GM18861 (cell line): Measurements from ENCODE around the gene FZD7.

Experiments
- ATAC-seq: cut with Tn5 transposase; IDR thresholded peaks from one replicate; pipeline ENCODE4 v1.9.1; 2021; ENCODE audit not compliant: unreplicated experiment

FZD7 gene

DNA sequence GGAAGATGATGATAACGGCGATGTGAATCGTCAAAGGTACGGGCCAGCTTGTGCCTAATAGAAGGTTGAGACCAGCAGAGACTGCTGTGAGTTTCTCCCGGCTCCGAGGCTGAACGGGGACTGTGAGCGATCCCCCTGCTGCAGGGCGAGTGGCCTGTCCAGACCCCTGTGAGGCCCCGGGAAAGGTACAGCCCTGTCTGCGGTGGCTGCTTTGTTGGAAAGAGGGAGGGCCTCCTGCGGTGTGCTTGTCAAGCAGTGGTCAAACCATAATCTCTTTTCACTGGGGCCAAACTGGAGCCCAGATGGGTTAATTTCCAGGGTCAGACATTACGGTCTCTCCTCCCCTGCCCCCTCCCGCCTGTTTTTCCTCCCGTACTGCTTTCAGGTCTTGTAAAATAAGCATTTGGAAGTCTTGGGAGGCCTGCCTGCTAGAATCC, 3.0 kb downstream of the FZD7 start:
- no peak for ATAC-seq

- ATAC-seq: no peak
Observed at GRCh38 chr2:202037086-202037485, 3.4 kb downstream of the FZD7 start.

- ATAC-seq: no peak
Observed at GRCh38 chr2:202038471-202039277, 5.0 kb downstream of the FZD7 start.

DNA sequence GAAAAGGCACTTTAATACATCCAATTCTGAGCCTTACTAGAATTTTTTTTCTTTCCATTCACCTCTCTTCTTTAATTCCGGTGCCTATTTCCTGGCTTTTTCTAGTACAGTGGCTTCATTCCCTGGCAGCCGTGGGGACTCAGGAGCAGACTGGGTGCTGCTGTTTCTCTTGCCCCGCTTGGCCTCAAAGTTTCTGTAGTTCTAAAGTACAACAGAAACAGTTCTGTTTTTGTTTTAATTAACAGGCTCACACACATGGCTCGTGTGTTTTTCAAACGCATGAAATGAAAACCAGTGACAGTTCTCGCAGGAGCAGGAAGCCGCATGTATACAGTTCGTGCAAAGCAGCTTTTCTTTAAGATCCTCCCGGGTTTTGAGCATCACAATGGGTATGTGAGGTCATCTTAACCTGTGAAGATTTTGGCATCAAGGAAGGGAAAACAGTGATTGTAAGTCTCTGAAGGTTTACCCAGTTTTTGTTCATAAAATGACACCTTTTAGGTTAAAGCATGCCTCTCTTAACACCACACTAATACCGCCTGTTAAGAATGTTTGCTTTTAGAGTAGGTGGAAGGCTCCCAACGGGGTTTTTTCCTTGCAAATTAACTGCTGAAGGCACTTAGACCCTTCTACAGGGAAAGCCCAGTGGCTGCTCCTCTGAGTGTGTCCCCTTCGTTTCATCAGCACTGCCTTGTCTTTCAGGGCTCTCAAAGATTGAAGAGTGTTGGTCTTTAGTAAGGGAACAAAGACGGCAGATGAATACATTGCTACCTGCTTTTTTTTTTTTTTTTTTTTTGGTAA, 5.8 kb downstream of the FZD7 start:
- ATAC-seq: no peak

- no peak for ATAC-seq
Observed at GRCh38 chr2:202040079-202040844, 6.6 kb downstream of the FZD7 start.

- ATAC-seq: no peak
Observed at GRCh38 chr2:202042444-202042843, 8.8 kb downstream of the FZD7 start.

GRCh38 chr2:202043475-202043874, 9.8 kb downstream of the FZD7 start:
- ATAC-seq: no peak

- ATAC-seq: no peak
Observed at GRCh38 chr2:202044777-202045176, 11.1 kb downstream of the FZD7 start.

GRCh38 chr2:202046572-202046971, 12.9 kb downstream of the FZD7 start:
- no peak for ATAC-seq

GRCh38 chr2:202049092-202049728, 15.6 kb downstream of the FZD7 start:
- no peak for ATAC-seq

DNA sequence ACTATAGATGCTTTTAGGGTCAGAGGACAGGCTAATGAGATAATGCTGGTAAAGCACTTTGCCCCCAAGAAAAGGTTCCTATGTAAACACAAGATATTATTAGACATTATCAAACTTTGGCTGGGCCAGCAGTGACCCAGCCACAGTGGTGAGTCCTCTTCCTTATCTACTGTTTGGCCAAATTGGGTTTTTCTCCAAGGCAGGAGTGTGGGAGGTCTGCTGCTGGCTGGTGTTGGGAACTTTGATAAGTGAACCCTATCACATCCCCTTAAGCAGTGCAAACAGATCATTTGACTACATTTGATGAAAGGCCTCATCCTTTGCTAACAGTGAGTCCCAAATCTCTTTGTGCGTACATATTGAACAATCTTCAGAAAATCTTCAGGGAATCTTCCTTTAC, 16.2 kb downstream of the FZD7 start:
- ATAC-seq: no peak

DNA sequence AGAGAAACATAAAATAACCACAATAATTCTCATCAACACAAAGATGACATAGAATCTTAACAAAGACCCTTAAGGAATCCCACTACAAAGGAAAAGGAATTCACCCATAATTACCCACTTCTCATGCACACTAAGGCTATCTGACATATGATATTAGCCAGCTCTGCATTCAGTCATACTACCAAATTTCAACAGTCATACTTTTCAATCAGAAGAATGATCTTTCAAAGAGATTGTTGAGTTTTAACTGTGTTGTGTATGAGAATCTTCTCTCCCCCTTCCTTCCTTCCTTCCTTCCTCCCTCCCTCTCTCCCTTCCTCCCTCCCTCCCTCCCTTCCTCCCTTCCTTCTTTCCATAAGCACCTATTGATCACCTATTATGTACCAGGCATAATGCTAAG, 17.0 kb downstream of the FZD7 start:
- no peak for ATAC-seq

GRCh38 chr2:202051499-202052161, 18.0 kb downstream of the FZD7 start:
- ATAC-seq: no peak

DNA sequence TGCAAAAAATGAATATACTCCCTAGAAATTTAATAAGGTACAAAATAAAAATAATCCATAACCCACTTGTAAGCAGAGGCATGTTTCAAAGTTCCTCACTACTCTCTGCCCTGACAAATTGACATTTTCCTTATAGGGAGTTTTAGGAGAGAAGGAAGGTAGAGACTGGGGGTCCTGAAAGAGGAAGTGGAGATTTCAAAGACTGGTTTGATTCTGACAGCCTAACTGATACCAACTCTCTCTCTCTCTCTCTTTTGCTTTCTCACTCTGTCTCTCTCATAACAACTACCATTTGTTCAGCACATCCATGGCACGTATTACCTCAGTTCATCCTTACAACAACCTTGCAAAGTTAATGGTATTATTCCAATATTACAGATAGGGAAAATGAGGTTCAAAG, 18.6 kb downstream of the FZD7 start:
- ATAC-seq: no peak

DNA sequence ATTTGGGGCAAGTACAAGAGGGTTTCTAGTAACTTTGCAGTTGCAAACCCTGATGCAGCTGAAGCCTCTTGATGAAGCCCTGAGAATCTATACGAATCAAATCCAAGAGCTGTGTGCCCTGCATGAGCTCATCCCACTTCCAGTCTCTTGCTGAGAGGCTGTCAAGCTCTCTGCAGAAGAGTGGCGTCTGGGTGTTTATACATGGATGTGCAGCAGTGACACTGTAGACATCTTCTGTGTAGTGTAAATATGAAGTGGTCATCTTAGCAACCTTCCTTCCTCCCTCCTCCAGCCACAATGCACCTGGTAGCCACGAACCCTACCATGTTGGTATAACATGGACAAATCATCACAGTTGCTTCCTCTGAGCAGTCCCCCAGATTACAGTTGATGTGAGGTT, 21.0 kb downstream of the FZD7 start:
- ATAC-seq: no peak

DNA sequence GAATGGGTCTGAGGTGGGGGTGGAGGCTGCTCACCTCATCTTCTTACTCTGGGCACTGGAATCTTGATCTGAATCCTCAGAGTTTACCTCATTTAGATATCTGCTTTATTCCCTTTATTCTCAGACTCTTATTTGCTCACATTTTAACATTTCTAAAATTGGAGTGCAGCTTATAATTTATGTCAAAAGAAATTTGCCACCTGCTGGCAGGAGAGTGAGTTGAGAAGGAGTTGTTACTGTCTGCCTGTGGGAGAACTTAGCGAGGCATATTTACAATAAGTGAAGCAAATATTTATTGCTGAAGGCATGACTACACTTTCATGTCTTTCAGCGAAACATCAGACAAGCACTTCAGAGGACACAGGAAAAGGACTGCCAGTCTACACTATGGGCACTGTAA, 23.0 kb downstream of the FZD7 start:
- no peak for ATAC-seq

- ATAC-seq: no peak
Observed at GRCh38 chr2:202060218-202060617, 26.6 kb downstream of the FZD7 start.

DNA sequence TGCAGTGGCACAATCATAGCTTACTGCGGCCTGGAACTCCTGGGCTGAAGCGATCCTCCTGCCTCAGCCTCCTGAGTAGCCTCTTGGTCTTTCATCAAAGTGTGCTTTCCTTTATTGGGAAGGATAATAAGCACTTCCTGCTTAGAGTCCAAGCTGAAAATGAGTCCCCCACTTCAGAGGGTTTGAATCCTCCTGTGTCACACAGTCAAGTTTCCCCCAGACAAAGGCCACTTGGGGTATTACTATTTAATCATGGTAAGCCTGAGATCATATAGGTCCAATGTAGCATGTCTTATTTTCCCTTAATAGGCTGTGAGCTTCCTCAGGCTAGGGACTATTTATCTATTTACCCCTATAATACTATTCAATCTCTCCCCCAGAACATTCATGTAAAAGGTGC, 28.0 kb downstream of the FZD7 start:
- no peak for ATAC-seq

DNA sequence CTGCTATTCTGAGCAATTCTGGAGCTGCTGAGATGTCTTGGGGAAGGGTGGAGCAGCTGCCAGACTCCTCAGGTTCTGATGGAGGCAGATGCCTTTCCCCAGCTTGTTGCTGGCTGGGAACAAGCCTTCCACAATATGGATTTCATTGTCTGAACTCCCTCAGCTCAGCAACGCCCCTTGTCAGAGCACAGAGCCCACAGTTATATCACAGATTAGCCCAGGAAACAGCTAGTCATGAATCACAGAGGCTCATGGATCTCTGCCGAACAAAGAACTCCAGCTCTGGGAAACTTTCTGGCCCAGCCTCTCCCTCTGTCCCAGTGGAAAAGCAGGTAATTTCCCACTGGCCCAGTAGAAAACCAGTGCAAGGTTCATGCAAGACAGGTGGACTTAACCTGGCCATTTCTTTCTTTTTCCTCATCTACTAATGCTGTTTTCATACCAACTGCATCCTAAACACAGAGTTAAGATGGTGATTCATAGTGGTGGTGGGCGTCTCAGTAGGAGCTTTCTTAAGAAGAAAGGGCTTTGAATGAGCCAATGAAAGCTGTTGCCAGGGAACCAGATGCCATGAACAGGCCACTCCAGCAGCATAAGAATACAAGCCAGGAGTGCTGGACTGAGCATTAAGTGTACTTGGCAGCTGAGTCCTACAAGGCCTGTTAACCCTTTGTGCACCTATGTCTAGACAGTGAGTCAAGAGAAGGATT, 30.7 kb downstream of the FZD7 start:
- no peak for ATAC-seq

DNA sequence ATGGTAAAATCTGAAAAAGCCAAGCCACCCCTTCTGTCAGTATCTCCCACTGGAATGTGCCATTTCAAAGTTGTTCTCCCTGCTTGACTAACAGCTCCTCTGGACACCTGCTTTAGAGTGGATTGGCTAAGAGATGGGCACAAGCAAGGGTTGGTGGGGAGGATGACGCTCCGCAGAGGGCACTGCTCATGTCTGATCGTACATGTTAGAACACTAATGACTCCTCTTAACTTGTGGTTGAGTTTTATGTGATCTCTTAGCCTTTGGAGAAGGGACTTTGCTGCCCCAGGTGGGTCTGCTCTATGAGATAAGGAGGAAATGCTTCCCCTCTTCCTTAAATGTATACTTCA, 31.2 kb downstream of the FZD7 start:
- no peak for ATAC-seq
